ENCODE results near the gene PRDM16. TPM values are rescaled to one million over a fixed set of nuclear protein-coding genes. Genes with fewer than 3 reads are reported as not detected.

Gene PRDM16
- total RNA-seq, 4 donors from 2014 or later: 5.9 to 41.7 (median 11.2) TPM

DNA sequence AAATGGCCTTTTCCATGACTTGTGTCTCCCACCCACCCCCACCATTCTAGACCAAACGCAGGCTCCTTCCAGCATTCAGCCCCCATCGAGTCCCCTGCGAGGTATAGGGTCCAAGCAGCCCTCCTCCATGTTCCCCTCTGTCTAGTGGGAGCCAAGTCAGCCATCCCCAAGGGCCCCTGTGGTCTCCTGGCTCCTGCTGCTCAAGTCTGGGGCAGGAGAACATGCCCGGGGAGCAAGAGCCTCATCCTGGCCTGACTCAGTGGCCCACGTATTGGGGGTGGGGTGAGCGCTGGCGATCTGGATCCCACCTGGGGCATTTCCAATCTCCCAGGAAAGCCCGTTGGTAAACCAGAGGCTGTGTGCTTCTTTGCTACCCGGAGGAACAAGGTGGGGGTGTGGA, 4.1 kb upstream of the PRDM16 start:
- 44 to 48% methylated on average over 8 to 9 of the region's 9 CpGs for WGBS, 2 donors
- Histone ChIP-seq H3K36me3 (peaks cover 0 to 5% (median 0%) of the 10 kb centered on the region in 3 donors), H3K9me3 (no peaks in the 10 kb centered on the region), H3K27me3 (peaks cover 0 to 73% of the 10 kb centered on the region in 2 donors), H3K27ac (peak overlapping the region in 2 of 4 donors; percentile 94 to 95), H3K4me1 (peaks cover 0 to 75% (median 28%) of the 10 kb centered on the region in 4 donors), H3K4me3 (no peak overlapping the region)
- TF ChIP-seq, protein P1, sequence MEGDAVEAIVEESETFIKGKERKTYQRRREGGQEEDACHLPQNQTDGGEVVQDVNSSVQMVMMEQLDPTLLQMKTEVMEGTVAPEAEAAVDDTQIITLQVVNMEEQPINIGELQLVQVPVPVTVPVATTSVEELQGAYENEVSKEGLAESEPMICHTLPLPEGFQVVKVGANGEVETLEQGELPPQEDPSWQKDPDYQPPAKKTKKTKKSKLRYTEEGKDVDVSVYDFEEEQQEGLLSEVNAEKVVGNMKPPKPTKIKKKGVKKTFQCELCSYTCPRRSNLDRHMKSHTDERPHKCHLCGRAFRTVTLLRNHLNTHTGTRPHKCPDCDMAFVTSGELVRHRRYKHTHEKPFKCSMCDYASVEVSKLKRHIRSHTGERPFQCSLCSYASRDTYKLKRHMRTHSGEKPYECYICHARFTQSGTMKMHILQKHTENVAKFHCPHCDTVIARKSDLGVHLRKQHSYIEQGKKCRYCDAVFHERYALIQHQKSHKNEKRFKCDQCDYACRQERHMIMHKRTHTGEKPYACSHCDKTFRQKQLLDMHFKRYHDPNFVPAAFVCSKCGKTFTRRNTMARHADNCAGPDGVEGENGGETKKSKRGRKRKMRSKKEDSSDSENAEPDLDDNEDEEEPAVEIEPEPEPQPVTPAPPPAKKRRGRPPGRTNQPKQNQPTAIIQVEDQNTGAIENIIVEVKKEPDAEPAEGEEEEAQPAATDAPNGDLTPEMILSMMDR (IDR thresholded peaks at IDR 0.05): no peak
- TF ChIP-seq POLR2A (IDR thresholded peaks at IDR 0.05) (no peak), EP300 (IDR thresholded peaks at IDR 0.05) (no peak)
- DNase-seq (ENCODE audit: low spot score in 2 of 2): no peak

DNA sequence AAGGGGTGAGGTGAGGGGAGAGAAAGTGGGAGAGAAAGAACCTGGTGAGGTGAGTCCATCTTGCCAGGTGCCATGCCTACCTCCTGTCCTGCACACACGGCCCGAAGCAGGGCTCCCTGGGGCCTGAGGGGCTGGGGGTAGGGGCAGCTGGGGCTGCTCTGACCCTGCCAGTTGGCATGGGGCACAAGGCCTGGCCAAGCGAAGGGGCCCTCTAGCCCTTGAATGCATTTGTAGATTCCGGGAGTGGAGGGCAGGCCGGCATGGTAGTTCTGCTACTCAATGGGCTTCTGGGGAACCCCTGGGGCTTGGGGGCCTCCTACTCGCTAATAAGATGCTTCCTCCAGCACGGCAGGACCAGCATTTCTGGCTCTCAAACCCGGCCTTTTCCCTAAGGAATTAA, 3.6 kb upstream of the PRDM16 start:
- H3K27me3 ChIP-seq: peaks cover 0 to 73% of the 10 kb centered on the region in 2 donors
- peak overlapping the region in 3 of 4 donors; percentile 78 to 95 (median 94) for H3K27ac ChIP-seq
- no peaks in the 10 kb centered on the region for H3K9me3 ChIP-seq
- DNase-seq (ENCODE audit: low spot score in 2 of 2): no peak
- TF ChIP-seq, protein P1 (IDR thresholded peaks at IDR 0.05): no peak
- TF ChIP-seq POLR2A (IDR thresholded peaks at IDR 0.05) (no peak), EP300 (IDR thresholded peaks at IDR 0.05) (no peak)
- 31 to 37% methylated on average over 6 to 8 of the region's 8 CpGs for WGBS, 2 donors
- H3K4me1 ChIP-seq: peaks cover 0 to 75% (median 28%) of the 10 kb centered on the region in 4 donors
- peaks cover 0 to under 1% (median 0%) of the 10 kb centered on the region in 3 donors for H3K36me3 ChIP-seq
- no peak overlapping the region for H3K4me3 ChIP-seq

DNA sequence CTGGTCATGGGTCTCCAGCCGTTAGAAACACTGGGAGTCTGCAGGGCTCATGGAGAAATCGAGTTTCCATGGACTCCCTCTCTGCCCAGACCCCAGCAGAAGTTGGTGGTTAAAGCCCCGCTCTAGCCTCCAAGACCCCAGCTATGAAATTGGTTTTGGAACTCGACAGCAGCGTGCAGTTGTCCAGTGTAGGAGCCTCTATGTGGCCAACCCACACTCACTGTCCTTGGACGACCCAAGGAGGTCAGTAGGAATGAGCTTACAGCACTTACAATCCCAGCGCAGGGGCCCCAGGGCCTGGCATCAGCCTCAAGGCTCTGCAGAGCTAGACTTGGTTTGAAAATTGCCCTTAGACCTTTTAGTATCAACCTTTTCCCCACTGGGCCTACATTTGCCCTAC, 3.2 kb upstream of the PRDM16 start:
- peak overlapping the region in 3 of 4 donors; percentile 78 to 95 (median 94) for H3K27ac ChIP-seq
- no peak for DNase-seq (ENCODE audit: low spot score in 2 of 2)
- TF ChIP-seq POLR2A (IDR thresholded peaks at IDR 0.05): no peak
- no peak for TF ChIP-seq EP300 (IDR thresholded peaks at IDR 0.05)
- TF ChIP-seq, protein P1 (IDR thresholded peaks at IDR 0.05): no peak
- H3K27me3 ChIP-seq: peaks cover 0 to 76% of the 10 kb centered on the region in 2 donors
- H3K36me3 ChIP-seq: no peaks in the 10 kb centered on the region
- H3K9me3 ChIP-seq: no peaks in the 10 kb centered on the region
- WGBS, 2 donors: 50 to 60% methylated on average over 7 of the region's 7 CpGs
- peaks cover 0 to 79% (median 29%) of the 10 kb centered on the region in 4 donors for H3K4me1 ChIP-seq
- H3K4me3 ChIP-seq: peak overlapping the region in 1 of 4 donors; percentile 87

DNA sequence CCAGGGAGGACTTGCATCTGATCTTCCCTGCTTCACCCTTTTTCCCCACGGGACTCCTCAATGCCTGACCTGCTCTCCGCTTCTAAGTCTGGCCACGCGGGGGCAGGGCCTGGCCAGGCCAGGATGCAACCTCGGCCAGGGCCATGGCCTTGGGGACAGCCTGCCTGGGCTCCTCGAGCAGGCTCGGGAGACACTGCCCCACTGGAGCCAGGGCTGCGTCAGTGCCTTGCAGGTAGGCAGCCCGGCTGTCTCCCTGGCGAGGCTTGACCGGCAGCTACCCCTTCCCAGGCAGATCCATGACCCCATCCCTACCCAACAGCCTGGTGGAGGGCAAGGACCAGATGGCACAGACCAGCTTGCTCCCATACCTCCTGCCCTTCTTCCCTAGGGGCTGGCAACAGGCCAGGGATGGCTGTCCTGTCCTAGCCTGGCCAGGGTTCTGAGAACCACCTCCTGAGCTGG, 2.7 kb upstream of the PRDM16 start:
- peak overlapping the region in 3 of 4 donors; percentile 49 to 87 (median 58) for H3K4me3 ChIP-seq
- peaks cover 0 to 83% (median 30%) of the 10 kb centered on the region in 4 donors for H3K4me1 ChIP-seq
- no peak for DNase-seq (ENCODE audit: low spot score in 2 of 2)
- H3K27me3 ChIP-seq: peaks cover 0 to 80% of the 10 kb centered on the region in 2 donors
- H3K27ac ChIP-seq: peak overlapping the region; percentile 11 to 95 (median 86)
- TF ChIP-seq, protein P1 (IDR thresholded peaks at IDR 0.05): peak; percentile 30 to 71 (median 61)
- TF ChIP-seq POLR2A (IDR thresholded peaks at IDR 0.05): no peak
- TF ChIP-seq EP300 (IDR thresholded peaks at IDR 0.05): peak in 1 of 2 donors; percentile 47
- WGBS, 2 donors: 15 to 45% methylated on average over 4 to 6 of the region's 11 CpGs
- H3K9me3 ChIP-seq: no peaks in the 10 kb centered on the region
- no peaks in the 10 kb centered on the region for H3K36me3 ChIP-seq

DNA sequence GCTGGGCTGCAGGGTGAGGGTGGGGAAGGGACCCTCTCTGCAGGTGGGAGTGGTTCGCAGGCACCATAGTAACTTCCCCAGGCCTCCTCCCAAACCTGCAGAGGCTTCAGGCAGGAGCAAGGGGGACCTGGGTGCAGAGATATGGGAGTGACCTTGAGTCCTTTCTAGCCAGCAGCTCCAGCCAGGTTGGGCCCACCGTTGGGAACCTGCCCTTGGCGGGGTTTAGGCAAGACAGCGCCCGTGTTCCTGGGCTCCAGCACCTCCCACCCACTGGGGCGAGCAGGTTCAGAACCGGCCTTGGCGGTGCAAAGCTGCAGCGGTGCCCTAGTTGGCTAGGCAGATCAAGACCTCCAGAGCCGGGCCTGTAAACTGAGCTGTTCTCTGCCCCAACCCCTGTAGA, 2.2 kb upstream of the PRDM16 start:
- Histone ChIP-seq H3K4me1 (peaks cover 0 to 83% (median 30%) of the 10 kb centered on the region in 4 donors), H3K27ac (peak overlapping the region; percentile 78 to 95 (median 88))
- no peak for DNase-seq (ENCODE audit: low spot score in 2 of 2)

More for the DNA sequence above, 2.2 kb upstream of the PRDM16 start:
- 37 to 43% methylated on average over 1 to 10 of the region's 10 CpGs for WGBS, 2 donors
- Histone ChIP-seq H3K27me3 (peaks cover 0 to 82% of the 10 kb centered on the region in 2 donors), H3K4me3 (peak overlapping the region; percentile 47 to 87 (median 54)), H3K36me3 (no peaks in the 10 kb centered on the region), H3K9me3 (no peaks in the 10 kb centered on the region)
- TF ChIP-seq POLR2A (IDR thresholded peaks at IDR 0.05) (no peak), EP300 (IDR thresholded peaks at IDR 0.05) (no peak)
- TF ChIP-seq, protein P1 (IDR thresholded peaks at IDR 0.05): no peak
